DND-41 (cell line): Measurements from ENCODE around the gene DLG2.

Experiments used
- ATAC-seq: fragments of 200-7000 bp; cut with Tn5 transposase; 3 replicates; pipeline ENCODE4 v1.9.1; 2021; ENCODE audit warnings: low read depth; ENCODE audit not compliant: insufficient read depth
- DNase-seq: peaks from one replicate; pipeline ENCODE4 v3.0.0-alpha.2; 2020
- H2AFZ ChIP-seq: 2 replicates; pipeline ENCODE4 v1.6.0; 2012; ENCODE audit warnings: low read depth, low read length
- H3K27ac ChIP-seq: 2 replicates; pipeline ENCODE4 v1.5.1; 2012; ENCODE audit warnings: low read length, inconsistent platforms
- H3K27me3 ChIP-seq: fragments of 200-600 bp; sonication (generic); 2 replicates; pipeline ENCODE4 v1.6.0; 2012; ENCODE audit warnings: low read length, mild to moderate bottlenecking, inconsistent platforms; ENCODE audit not compliant: insufficient read depth, poor library complexity
- H3K36me3 ChIP-seq: 2 replicates; pipeline ENCODE4 v1.5.1; 2012; ENCODE audit warnings: low read length, inconsistent platforms; ENCODE audit not compliant: insufficient read depth
- H3K4me1 ChIP-seq: 2 replicates; pipeline ENCODE4 v1.5.1; 2012; ENCODE audit warnings: mild to moderate bottlenecking, low read length; ENCODE audit not compliant: insufficient read depth
- H3K4me2 ChIP-seq: 2 replicates; pipeline ENCODE4 v1.6.0; 2012; ENCODE audit warnings: mild to moderate bottlenecking, moderate library complexity, low read length, inconsistent platforms; ENCODE audit not compliant: insufficient read depth
- H3K4me3 ChIP-seq, 2 experiments: fragments of 200-600 bp in 1 of 2; shearing (Covaris generic) in 1 of 2; 2 replicates each; pipeline ENCODE4 v1.5.1; 2012 to 2016; ENCODE audit warnings: inconsistent platforms in 2 of 2, low read length in 2 of 2, mild to moderate bottlenecking in 2 of 2, low read depth in 1 of 2, moderate library complexity in 1 of 2
- H3K79me2 ChIP-seq: 2 replicates; pipeline ENCODE4 v1.6.0; 2012; ENCODE audit warnings: low read length, inconsistent platforms; ENCODE audit not compliant: insufficient read depth
- H3K9ac ChIP-seq: 2 replicates; pipeline ENCODE4 v1.6.0; 2012; ENCODE audit warnings: low read depth, mild to moderate bottlenecking, inconsistent platforms, low read length, moderate library complexity
- H3K9me3 ChIP-seq: 2 replicates; pipeline ENCODE4 v1.5.1; 2012; ENCODE audit warnings: low read length, moderate library complexity, mild to moderate bottlenecking, inconsistent platforms; ENCODE audit not compliant: insufficient read depth, severe bottlenecking
- H4K20me1 ChIP-seq: 2 replicates; pipeline ENCODE4 v1.6.0; 2012; ENCODE audit warnings: low read length; ENCODE audit not compliant: insufficient read depth
- EZH2 ChIP-seq: IDR thresholded peaks from 3 replicates; pipeline ENCODE4 v1.6.1; 2012; ENCODE audit warnings: borderline replicate concordance, low read depth, mild to moderate bottlenecking, moderate library complexity, low read length, inconsistent platforms; ENCODE audit not compliant: severe bottlenecking
- TF ChIP-seq, protein P1 (sequence below): IDR thresholded peaks from 2 replicates; pipeline ENCODE4 v1.5.1; 2012; ENCODE audit warnings: borderline replicate concordance, low read length, moderate library complexity, mild to moderate bottlenecking; ENCODE audit not compliant: poor library complexity, severe bottlenecking; ENCODE audit errors: extremely low read depth

Gene DLG2

DNA sequence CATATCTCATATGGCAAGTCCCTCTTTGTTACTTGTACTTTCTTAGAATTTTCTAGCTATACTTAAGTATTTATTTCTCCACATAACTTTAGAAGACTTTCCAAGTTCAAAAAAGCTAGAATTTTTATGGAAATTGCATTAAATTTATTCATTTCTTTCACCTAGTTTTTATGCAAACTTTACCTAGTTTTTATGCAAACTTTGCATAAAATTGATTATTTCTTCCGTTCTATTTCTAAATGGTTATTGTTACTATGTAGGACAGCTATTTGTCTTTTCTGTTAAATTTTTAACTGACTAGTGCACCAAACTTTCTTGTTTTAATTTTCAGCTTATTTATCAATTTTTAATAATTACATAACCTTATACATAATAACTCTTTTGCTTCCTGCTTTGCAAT, 41.0 kb upstream of the DLG2 start:
- Histone ChIP-seq H3K36me3 (peaks cover 9% of the 10 kb centered on the region), H3K79me2 (peaks cover 21% of the 10 kb centered on the region), H4K20me1 (peaks cover 12% of the 10 kb centered on the region), H3K4me3 (no peak overlapping the region), H3K27ac (no peak overlapping the region), H2AFZ (no peak overlapping the region), H3K27me3 (no peaks in the 10 kb centered on the region), H3K4me1 (peaks cover 10% of the 10 kb centered on the region), H3K9me3 (no peaks in the 10 kb centered on the region), H3K9ac (no peak overlapping the region), H3K4me2 (no peak overlapping the region)
- no peak for ATAC-seq
- no peak for DNase-seq
- TF ChIP-seq, protein P1, sequence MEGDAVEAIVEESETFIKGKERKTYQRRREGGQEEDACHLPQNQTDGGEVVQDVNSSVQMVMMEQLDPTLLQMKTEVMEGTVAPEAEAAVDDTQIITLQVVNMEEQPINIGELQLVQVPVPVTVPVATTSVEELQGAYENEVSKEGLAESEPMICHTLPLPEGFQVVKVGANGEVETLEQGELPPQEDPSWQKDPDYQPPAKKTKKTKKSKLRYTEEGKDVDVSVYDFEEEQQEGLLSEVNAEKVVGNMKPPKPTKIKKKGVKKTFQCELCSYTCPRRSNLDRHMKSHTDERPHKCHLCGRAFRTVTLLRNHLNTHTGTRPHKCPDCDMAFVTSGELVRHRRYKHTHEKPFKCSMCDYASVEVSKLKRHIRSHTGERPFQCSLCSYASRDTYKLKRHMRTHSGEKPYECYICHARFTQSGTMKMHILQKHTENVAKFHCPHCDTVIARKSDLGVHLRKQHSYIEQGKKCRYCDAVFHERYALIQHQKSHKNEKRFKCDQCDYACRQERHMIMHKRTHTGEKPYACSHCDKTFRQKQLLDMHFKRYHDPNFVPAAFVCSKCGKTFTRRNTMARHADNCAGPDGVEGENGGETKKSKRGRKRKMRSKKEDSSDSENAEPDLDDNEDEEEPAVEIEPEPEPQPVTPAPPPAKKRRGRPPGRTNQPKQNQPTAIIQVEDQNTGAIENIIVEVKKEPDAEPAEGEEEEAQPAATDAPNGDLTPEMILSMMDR: no peak
- TF ChIP-seq EZH2: no peak

DNA sequence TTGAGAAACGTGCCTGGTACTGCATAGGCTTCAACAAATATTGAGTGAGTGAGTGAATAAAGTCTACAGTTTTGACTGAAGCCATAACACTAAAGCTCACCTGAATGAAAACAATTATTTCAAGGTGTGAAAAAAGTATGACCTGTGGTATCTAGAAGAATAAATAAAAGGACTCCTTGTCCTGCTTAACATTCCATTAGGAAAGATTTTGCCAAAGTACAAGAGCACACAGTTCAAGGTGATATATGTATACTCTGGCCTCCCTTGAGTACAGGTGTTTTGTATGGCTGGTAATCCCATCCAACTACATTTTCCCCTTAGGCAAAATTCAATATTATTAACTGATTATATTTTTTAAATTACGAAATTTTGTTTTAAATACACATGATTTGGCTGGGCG, 39.5 kb upstream of the DLG2 start:
- ATAC-seq: no peak
- TF ChIP-seq, protein P1: no peak
- no peak for TF ChIP-seq EZH2
- DNase-seq: no peak

DNA sequence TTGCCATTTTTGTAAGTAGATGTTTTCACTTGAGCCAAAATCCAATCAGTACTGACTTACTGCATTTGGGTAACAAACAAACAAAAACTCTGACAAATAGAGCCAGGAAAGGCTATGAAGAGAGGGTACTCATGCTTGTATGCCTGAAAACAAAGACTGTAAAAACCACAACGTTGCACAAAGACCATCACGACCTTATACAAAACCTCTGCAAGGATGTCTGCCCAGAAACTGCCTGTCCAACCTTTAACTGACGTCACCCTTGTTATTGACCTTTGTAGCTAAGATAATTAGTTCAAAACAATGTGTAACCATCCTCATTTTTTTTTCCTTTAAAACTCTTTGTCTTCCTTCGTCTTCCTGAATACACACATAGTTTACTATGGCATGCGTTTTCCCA, 38.6 kb upstream of the DLG2 start:
- no peak for DNase-seq

More for the DNA sequence above, 39.5 kb upstream of the DLG2 start:
- Histone ChIP-seq H2AFZ (peak overlapping the region; percentile 31; the same call in 1 of the 2 replicates), H3K36me3 (peaks cover 22% of the 10 kb centered on the region), H3K9ac (no peak overlapping the region), H3K4me2 (no peak overlapping the region), H3K4me3 (no peak overlapping the region), H3K27ac (no peak overlapping the region), H3K4me1 (peaks cover 24% of the 10 kb centered on the region), H3K27me3 (no peaks in the 10 kb centered on the region), H3K79me2 (peaks cover 35% of the 10 kb centered on the region), H3K9me3 (no peaks in the 10 kb centered on the region), H4K20me1 (peaks cover 25% of the 10 kb centered on the region)

More for the DNA sequence above, 38.6 kb upstream of the DLG2 start:
- no peak for TF ChIP-seq EZH2
- TF ChIP-seq, protein P1: no peak
- Histone ChIP-seq H3K4me3 (peak overlapping the region in 1 of 2 experiments; percentile 82; a peak in 1 of 4 replicates), H3K27ac (peak overlapping the region; percentile 99; the same call in 1 of the 2 replicates), H3K79me2 (peaks cover 45% of the 10 kb centered on the region), H3K4me2 (peak overlapping the region; percentile 93), H3K9me3 (no peaks in the 10 kb centered on the region), H3K9ac (peak overlapping the region; percentile 100; the same call in 1 of the 2 replicates), H3K27me3 (no peaks in the 10 kb centered on the region), H2AFZ (peak overlapping the region; percentile 82), H3K4me1 (peaks cover 34% of the 10 kb centered on the region), H4K20me1 (peaks cover 34% of the 10 kb centered on the region), H3K36me3 (peaks cover 31% of the 10 kb centered on the region)
- ATAC-seq: no peak
